Measurements from ENCODE around the gene CNP.
"Not testable (repeated sequence)": the region's sequence is repeated elsewhere in the genome, so short reads cannot be mapped to it uniquely, and the experiment has no call there.

The CNP gene

DNA sequence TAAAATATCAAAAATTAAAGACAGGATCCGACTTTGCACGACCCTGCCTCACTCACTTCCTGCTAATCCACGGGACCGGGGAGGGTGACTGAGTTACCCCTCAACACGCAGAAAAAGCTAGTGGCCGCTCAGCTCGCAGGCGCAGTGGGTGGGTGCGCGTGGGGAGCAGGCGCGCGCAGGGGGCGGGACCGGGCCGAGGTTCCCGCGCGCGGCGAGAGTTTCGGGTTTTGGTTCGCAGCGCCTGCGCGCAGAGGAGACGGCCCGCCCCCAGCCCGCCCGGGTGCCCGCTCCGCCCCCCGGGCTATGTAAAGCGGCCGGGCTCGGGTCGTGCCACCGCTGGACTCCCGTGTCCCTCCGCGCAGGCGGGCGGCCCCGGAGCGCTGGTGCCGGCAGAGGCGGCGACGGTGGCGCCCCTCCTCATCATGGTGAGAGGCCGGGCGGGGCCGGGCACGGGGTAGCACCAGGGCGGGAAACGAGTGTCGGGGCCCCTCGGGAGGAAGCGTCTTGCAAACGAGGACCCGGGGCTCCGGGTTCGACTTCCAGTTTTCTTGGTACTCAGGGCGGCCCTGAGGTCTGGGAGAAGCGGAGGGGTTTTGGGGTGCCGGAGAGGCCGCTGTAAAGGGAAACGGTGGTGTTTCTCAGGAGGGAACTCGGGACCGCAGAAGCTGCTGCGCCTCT, at the start of gene CNP:
TSS of gene CNP (plus strand) at position 333 of the 678 bp plus-strand sequence. CDS start at position 423, 90 bp downstream.
- peak; percentile 85 for DNase-seq

DNA sequence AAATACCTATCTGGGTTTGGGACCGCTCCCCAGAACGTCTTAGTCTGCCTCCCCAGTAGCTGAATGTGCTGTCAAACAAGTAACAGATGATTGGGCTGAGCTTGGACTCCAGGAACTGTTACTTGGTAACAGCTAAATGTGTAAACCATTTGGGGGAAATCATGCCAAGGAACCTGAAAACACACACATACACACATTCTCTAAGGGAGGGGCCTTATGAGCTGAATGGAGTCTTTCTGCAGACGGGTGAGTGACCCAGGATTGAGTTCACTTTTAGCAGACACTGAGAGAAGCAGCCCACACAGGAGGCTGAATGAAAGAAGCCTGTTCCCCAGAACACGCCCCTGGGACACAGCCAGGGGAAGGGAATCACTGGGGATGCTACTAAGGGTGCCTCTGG, 49.4 kb upstream of the CNP start:
- no peak for DNase-seq

DNA sequence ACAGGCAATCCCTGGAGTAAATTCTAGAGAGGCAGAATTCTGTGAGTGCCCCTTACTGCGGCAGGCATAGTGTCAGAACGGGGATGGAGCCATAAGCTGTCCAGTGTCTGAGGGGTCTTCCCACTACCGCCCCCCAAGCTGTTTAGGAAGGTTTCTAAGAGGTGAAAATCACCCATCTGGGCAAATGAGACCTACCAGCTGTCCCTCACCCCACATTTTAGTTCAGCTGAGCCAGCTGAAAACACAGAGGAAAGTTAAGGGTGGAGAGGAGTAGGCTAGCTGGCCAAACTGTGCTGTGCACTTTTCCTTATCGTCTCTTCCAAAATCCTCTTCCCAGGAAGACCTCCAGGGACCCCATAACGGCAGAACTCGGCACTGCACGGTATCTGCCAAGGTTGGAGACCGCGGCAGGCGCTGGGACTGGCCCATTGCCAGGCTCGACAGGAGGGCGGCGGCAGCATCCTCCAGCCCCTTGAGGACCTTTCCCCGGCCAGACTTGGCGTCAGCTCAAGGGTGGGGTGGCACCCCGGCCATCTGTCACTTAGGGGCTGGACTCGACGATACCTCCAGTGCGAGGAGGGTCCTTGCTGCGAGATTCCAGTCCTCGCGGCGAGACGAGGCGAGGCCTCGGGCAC, 48.8 kb upstream of the CNP start:
- no peak for DNase-seq

DNA sequence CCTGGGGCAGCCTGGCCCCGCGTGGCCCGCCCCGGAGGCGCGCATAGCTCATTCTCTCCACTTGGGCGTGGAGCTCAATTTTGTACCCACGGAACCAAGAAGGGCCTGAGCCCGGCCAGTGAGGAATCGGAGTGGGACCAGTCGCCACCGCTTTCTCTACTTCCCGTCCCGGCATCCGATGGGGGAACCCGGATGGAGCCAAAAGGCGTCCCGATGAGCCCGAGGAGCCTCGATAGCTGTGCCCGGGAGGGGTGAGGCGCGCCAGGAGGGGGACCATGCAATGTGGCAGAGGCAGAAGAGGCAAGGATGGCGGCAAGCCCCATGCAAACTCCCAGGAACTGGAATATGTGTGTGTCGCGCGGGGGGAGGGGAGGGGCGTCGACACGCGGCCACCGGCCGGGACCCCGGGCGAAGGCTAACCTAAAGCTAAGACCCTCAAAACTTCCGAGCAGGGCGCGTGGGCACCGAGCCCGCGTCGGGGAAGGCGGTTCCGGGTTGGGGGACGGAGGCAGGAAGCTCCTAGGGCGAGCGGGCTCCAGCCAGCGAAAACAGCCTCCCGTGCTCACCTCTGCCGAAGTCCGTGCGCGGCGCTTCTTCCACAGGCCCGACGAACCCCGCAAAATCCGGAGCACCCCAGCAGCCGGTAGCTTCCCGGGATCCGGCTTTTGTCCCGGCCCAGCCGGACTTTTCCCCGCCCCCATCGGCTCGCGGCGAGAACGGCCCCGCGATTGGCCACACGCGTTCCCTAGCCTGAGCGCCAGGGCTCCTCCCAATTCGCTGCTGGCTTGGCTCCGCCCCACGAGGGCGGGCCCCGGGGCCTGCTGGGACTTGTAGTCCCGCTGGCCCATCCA, 48.1 kb upstream of the CNP start, which contains the start of gene ACLY:
TSS of gene ACLY (minus strand) at position 638 of the 851 bp plus-strand sequence. CDS start 5,078 bp downstream, outside the sequence.
- DNase-seq = peak; percentile 90

DNA sequence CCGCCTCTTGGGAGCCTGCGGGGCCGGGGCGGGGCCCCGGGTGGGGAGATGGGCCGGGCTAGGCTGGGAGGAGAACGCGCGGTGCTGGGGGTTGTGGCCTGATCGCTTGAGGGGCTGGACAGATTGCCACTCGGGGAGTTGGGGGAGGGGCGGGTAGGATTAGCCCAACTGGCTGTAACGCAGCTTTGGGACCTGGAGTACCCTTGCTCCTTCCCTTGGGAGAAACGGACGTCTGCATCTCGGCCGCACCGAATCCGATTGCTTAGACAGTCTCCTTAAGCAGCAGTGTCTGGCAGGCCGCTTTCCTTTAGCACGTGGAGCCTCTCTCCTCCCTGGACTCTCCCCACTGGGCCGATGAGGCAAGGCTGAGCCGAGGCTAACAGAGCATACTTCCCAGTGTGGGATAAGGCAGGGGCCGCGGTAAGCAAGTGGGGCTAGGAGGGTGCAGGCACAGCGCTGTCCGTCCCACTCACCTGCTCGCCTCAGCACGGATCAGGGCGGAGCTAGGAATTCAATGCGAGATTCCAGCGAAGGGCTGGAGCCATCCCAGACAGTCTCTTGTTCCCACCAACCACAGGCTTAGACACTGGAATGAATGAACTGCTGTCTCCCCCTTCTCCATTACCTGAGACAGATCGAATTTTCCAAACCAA, 47.3 kb upstream of the CNP start:
- peak; percentile 66 for DNase-seq

- DNase-seq = no peak
Measured at GRCh38 chr17:41919840-41920579, 46.6 kb upstream of the CNP start.

DNA sequence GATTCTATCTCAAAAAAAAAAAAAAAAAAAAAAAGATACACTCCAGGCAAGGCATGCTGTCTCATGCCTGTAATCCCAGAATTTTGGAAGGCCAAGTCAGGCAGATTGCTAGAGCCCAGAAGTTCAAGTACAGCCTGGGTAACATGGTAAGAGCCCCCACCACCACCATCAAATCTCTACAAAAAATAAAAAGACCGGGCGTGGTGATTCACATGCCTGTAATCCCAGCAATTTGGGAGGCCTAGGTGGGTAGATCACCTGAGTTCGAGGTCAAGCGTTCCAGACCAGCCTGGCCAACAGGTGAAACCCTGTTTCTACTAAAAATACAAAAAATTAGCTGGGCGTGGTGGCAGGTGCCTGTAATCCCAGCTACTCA, 46.0 kb upstream of the CNP start:
- DNase-seq = no peak

- DNase-seq = no peak
Measured at GRCh38 chr17:41925991-41926590, 40.5 kb upstream of the CNP start.

GRCh38 chr17:41928693-41929251, 37.8 kb upstream of the CNP start:
- no peak for DNase-seq

DNA sequence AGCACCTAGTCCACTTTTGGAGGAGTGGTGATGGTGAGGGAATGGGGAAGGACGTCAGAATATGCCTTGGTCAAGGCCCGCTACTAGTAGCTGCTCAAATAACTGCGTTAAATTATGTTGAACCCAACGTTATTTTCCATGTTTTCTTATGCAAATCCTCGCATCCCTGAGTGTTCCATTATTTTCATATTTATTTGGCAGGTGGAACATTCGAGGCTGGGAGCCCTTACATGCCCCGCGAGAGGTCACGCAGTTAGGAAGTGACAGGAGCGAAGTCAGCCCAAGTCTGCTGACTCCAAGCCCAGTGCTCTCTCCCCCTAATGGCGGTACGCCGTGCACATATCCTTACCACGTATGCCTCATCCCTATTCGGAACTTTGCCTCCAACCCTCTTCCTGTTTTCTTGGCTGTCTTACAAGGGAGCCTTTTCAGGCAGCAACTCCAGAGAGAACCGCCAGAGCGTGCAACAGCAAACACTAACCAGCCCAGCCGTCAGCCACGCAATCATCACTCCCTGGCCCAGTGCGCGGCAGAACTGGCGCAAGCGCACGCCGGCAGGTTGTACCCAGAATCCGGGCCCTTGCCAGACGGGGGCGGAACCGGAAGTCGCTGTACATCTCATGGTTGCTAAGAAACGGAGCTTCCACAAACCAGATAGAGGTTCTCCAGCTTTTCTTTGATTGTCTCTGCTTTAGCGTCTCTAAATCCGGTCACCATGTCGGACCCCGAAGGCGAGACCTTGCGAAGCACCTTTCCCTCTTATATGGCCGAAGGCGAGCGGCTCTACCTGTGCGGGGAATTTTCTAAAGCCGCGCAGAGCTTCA, 36.4 kb upstream of the CNP start, which contains the start of gene ODAD4:
TSS of gene ODAD4 (plus strand) at position 609 of the 824 bp plus-strand sequence. CDS start at position 716, 107 bp downstream.
- peak; percentile 97 for DNase-seq

- not testable (repeated sequence) for DNase-seq
Measured at GRCh38 chr17:41930833-41931156, 35.8 kb upstream of the CNP start.

GRCh38 chr17:41931715-41932114, 34.9 kb upstream of the CNP start:
- DNase-seq = not testable (repeated sequence)

DNA sequence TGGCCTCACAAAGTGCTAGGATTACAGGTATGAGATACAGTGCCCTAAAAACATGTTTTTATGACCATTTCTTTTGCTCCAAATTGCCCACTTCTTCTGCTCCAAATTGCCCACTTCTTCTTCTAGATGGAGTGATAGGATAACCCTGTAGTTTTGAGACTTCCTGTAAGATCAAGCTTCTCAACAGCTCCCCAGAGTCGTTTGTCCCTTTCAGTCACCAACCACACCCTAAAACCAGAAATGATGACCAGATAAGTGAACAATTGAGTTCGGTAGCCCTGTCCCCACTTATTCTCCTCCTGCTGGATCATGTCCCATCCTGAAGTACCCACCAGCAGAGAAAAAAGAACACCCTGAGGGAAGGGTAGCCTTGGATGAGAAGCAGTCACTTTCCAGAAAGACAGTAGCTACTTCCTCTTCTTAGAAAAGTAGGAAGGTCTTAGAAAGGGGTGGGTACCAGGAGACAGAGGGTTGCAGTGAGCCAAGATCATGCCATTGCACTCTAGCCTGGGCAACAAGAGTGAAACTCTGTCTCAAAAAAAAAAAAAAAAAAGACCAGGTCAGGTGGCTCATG, 33.7 kb upstream of the CNP start:
- no peak for DNase-seq

- no peak for DNase-seq
Measured at GRCh38 chr17:41935641-41936040, 31.0 kb upstream of the CNP start.

GRCh38 chr17:41937970-41938954, 28.3 kb upstream of the CNP start:
- DNase-seq = no peak

- DNase-seq = no peak
Measured at GRCh38 chr17:41939044-41939692, 27.4 kb upstream of the CNP start.

- DNase-seq = no peak
Measured at GRCh38 chr17:41939693-41940090, 26.9 kb upstream of the CNP start.

GRCh38 chr17:41941168-41941567, 25.4 kb upstream of the CNP start:
- no peak for DNase-seq

Measured in amniotic stem cell (primary cell).